ENCODE data around the gene EPN3.

EPN3 gene

DNA sequence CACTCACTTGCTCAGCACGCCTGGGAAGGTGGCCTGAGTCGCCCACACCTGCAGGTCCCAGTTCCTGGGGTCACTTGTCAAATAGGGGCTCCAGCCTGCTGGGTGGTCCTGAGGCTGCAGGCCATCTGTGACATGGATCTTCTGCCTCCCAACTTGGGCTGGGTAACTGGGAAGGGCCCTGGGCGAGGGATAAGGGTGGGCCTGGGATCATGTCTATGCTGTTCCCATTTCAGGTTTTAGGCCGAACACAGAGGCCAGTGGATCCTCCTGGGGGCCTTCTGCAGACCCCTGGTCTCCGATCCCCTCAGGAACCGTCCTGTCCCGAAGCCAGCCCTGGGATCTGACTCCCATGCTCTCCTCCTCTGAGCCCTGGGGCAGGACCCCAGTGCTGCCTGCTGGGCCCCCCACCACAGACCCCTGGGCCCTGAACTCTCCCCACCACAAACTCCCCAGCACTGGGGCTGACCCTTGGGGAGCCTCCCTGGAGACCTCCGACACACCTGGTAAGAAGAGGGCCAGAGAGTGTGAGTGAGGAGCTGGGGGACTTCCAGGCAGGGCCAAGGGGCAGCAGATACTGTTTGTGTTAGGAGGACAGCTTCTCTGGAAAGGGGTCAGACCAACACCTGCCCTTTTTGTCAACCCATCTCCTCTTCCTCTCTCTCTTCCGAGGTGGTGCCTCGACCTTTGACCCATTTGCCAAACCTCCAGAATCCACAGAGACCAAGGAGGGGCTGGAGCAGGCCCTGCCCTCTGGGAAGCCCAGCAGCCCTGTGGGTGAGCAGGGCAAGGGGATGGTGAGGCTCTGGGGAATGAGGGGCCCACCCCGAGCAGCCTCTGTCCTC, 8.2 kb downstream of the EPN3 start:
- TF ChIP-seq, protein P1, sequence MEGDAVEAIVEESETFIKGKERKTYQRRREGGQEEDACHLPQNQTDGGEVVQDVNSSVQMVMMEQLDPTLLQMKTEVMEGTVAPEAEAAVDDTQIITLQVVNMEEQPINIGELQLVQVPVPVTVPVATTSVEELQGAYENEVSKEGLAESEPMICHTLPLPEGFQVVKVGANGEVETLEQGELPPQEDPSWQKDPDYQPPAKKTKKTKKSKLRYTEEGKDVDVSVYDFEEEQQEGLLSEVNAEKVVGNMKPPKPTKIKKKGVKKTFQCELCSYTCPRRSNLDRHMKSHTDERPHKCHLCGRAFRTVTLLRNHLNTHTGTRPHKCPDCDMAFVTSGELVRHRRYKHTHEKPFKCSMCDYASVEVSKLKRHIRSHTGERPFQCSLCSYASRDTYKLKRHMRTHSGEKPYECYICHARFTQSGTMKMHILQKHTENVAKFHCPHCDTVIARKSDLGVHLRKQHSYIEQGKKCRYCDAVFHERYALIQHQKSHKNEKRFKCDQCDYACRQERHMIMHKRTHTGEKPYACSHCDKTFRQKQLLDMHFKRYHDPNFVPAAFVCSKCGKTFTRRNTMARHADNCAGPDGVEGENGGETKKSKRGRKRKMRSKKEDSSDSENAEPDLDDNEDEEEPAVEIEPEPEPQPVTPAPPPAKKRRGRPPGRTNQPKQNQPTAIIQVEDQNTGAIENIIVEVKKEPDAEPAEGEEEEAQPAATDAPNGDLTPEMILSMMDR (IDR thresholded peaks at IDR 0.05) = no peak
- no peak for TF ChIP-seq ZFX (IDR thresholded peaks at IDR 0.05; ENCODE audit: borderline replicate concordance)
- H3K27ac ChIP-seq = peak overlapping the region; percentile 100

DNA sequence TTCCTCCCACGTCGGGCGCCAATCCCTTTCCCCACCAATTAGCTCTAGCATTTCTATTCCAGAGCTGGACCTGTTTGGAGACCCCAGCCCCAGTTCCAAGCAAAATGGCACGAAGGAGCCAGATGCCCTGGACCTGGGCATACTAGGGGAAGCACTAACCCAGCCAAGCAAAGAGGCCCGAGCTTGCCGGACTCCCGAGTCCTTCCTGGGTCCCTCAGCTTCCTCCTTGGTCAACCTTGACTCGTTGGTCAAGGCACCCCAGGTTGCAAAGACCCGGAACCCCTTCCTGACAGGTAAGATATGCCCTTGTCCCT, 8.8 kb downstream of the EPN3 start:
- TF ChIP-seq ZFX (IDR thresholded peaks at IDR 0.05; ENCODE audit: borderline replicate concordance) = no peak
- TF ChIP-seq, protein P1 (IDR thresholded peaks at IDR 0.05) = no peak
- peak overlapping the region; percentile 100 for H3K27ac ChIP-seq

DNA sequence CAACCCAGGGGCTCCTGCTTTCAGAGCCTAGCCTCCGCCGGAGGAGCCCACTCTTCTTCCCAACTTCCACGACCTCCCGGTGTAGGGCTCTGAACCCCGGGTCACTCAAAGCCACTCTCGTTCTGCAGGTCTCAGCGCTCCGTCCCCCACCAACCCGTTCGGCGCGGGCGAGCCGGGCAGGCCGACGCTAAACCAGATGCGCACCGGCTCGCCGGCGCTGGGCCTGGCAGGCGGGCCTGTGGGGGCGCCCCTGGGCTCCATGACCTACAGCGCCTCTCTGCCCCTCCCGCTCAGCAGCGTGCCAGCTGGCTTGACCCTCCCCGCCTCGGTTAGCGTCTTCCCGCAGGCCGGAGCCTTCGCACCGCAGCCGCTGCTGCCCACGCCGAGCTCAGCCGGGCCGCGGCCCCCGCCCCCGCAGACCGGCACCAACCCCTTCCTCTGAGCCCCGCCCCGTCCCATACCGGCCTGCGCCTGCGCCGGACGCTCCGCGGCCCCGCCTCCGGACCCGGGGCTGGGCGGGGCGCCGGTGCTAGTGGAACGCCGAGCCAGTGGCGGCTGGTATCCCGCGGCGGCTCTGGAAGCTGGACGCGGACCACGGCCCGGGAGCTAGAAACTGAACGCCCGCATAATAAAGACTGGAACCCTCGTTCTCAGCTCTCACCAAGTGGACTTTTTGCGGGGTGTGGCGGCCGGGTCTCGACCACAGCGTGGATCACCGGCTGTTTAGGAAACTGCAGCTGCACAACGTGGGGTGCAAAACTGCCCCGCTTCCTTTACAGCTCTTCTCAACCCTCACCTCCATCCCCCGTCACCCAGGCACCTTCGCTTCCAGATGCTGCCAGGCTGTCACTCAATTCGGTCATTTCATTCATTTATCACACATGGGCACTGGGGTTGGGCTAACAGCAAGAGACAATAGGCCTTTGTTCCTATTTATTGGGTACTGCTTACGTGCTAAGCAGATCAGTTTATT, 9.5 kb downstream of the EPN3 start:
- H3K27ac ChIP-seq = peak overlapping the region; percentile 100
- TF ChIP-seq, protein P1 (IDR thresholded peaks at IDR 0.05) = peak; percentile 14; the same call in 1 of the 2 replicates
- TF ChIP-seq ZFX (IDR thresholded peaks at IDR 0.05; ENCODE audit: borderline replicate concordance) = no peak

DNA sequence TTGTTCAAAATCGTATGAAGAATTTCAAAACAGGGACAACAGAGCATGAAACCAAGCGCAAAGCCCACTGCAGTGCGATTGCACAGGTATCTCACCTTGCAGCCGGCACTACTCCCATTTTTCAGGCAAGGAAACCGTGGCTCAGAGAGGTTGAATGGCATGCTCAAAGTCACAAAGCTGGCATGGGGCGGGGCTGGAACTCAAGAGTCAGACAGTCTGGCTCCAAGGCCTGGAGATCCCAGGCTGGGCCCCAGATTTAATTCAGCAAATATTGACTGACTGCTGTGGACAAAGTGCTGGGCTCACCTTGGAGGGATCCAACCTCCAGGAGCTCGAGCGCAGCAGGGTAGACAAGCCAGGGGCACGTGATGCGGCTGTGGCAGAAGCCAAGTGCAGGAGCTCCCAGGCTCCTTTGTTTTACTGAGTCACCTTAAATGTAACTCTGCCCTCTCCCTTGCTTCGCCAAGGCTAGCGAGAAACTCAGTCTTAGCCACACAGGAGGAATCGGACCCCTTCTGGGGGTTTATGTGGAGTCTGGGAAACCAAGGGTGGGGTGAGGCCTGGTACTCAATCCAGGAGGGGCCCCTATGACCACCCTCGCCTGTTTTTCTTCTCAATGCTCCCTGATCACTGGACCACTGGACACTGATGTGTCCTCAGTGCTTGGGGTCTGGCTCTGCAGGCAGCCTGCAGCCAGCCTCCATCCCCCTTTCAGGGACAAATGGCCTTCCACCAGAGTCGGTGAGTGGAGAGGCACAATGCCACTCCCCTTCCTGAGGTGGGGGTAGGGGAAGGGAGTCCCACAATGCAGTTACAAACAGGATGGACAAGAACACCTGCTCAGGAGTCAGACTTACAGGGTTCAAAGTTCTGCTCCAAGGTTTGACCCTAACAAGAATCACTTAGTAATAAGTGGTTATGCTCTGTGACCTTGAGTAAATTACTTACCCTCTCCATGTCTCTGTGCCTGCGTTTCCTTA, 10.6 kb downstream of the EPN3 start:
- H3K27ac ChIP-seq = peak overlapping the region; percentile 100
- TF ChIP-seq, protein P1 (IDR thresholded peaks at IDR 0.05) = no peak
- no peak for TF ChIP-seq ZFX (IDR thresholded peaks at IDR 0.05; ENCODE audit: borderline replicate concordance)

DNA sequence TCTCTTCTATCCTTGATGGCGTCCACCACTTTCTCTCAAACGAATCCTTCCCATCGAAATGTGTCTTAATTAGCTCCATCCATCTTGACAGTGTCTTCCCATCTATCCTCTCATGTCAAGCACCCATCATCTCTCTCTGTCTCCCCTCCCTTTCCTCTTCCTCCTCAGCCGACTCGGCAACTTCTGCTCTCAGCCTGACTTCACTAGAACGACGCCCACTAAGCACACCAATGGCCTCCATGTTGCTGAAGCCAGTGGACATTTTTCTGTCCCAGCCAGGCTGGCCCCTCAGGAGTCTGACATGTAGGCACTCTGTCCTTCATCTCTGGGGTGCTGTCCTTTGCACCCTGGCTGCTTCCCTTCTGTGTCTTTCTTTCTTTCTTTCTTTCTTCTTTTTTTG, 12.0 kb downstream of the EPN3 start:
- peak overlapping the region; percentile 100 for H3K27ac ChIP-seq
- TF ChIP-seq, protein P1 (IDR thresholded peaks at IDR 0.05) = no peak
- no peak for TF ChIP-seq ZFX (IDR thresholded peaks at IDR 0.05; ENCODE audit: borderline replicate concordance)

DNA sequence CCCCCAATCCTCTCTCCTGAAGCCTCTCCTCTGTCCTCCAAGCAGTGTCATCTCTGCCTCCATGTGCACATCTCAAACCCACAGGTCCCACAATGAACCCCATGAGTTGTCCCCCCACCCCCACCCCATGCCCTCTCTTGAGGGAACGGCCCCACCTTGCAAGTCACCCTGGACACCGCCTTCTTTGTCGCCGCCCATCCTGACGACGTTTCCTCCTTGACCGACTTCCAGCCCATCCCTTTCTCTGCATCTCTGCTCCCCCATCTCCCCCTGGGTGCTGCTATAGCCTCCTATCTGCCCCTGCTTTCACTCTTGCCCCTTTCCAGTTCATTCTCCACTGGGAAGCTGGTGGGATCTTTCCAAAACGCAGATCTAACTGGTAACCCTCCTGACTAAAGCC, 12.8 kb downstream of the EPN3 start:
- peak overlapping the region; percentile 100; the same call in 1 of the 2 replicates for H3K27ac ChIP-seq
- TF ChIP-seq, protein P1 (IDR thresholded peaks at IDR 0.05) = no peak
- no peak for TF ChIP-seq ZFX (IDR thresholded peaks at IDR 0.05; ENCODE audit: borderline replicate concordance)
